Effector memory CD4-positive, alpha-beta T cell (primary cell): ENCODE measurements around the gene FREY1.
A peak's percentile ranks its signal among the peaks of the same experiment; 100 is the strongest.

ENCODE experiments used
- DNase-seq, 3 donors: peaks; one replicate each; pipeline ENCODE4 v3.0.0-alpha.2; 2020
- H3K27ac ChIP-seq: 2 replicates; pipeline ENCODE4 v1.7.0; 2013; ENCODE audit warnings: mild to moderate bottlenecking, low read length, moderate library complexity; ENCODE audit not compliant: insufficient read depth, poor library complexity, severe bottlenecking
- H3K27me3 ChIP-seq: replicated peaks from 2 replicates; pipeline ENCODE4 v1.7.0; 2013; ENCODE audit warnings: mild to moderate bottlenecking, low read length; ENCODE audit not compliant: insufficient read depth, control insufficient read depth, poor library complexity, severe bottlenecking
- H3K36me3 ChIP-seq: 2 replicates; pipeline ENCODE4 v1.7.0; 2013; ENCODE audit warnings: mild to moderate bottlenecking, low read length, moderate library complexity; ENCODE audit not compliant: control insufficient read depth, insufficient read depth
- H3K4me1 ChIP-seq: 2 replicates; pipeline ENCODE4 v1.7.0; 2013; ENCODE audit warnings: low read length, mild to moderate bottlenecking; ENCODE audit not compliant: control insufficient read depth, insufficient read depth, poor library complexity, severe bottlenecking
- H3K4me3 ChIP-seq: 2 replicates; pipeline ENCODE4 v1.7.0; 2013; ENCODE audit warnings: low read length, low read depth, mild to moderate bottlenecking; ENCODE audit not compliant: insufficient read depth, poor library complexity, severe bottlenecking
- H3K9me3 ChIP-seq: 2 replicates; pipeline ENCODE4 v1.7.0; 2013; ENCODE audit warnings: mild to moderate bottlenecking, low read length, moderate library complexity; ENCODE audit not compliant: control insufficient read depth

Gene FREY1

DNA sequence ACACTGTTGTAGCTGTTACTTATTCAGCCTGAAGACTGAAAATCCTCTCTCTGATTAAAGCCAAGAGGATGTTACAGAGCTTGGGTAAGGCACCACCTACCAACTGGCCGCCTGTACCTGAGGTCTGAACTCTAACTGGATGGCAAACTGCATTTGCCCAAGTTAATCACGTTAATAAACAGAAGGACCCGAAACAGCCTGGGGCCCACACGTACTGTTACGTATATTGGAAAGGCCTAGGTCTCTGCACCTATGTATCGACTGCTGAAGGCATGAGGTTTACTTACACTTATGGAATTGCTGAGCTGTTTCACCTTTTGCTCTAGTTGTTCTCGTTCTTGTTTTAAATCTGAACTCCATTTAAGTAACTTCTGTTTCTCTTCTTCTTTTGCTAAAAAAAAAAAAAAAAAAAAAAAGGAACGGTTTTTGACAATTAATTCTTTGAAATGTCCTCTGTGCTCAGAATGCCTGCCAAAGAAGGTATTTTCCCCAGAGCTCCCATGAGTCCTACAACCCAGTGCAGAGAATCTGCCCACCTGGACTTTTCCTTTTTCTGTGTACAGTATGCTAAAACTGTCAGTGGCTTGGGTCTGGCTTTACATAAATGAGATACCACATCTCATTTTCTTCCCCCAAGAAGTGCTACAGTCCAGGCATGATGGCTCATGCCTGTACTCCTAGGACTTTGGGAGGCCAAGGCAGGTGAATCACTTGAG, 28.4 kb upstream of the FREY1 start:
- no peak overlapping the region for H3K27ac ChIP-seq
- DNase-seq: no peak
- peaks cover 41% of the 10 kb centered on the region for H3K36me3 ChIP-seq
- H3K4me1 ChIP-seq: peaks cover 13% of the 10 kb centered on the region
- H3K4me3 ChIP-seq: no peak overlapping the region
- no peaks in the 10 kb centered on the region for H3K27me3 ChIP-seq
- H3K9me3 ChIP-seq: no peaks in the 10 kb centered on the region

DNA sequence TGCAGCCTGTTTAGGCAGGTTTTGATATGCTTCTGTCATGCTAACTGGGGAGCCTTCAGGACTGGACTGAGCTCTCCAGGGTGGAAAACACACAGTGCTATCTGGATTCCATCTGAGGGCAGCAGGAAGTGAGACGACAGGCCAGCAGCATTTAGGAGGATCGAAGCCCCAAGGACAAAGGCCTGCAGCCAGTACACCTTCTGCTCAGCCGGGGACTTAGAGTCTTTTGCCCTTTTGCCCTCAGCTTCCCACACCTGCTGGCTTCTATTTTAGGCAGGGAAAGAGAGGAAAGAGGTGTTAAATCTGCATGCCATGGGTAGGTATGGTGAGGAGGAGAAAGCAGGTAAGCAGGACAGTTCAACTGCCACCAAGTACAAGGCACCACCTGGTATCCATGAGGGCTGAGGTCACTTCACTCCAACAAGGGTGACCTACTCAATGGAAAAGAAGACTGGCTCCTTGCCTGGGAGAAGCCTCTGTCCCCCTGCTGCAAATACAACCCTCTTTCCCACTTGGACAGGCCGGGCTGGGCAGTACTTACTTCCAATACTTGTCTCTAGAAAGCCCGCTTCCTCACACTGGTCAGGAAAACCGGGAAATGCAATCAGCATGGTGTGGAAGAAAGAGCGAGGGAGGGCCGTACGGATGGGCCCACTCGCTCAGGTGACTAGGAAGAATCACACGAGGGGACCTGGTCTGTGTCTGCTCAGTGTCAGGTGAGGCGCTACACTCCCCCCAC, 27.7 kb upstream of the FREY1 start:
- H3K36me3 ChIP-seq: peaks cover 41% of the 10 kb centered on the region
- peaks cover 20% of the 10 kb centered on the region for H3K4me1 ChIP-seq
- H3K27me3 ChIP-seq: no peaks in the 10 kb centered on the region
- DNase-seq: no peak
- H3K4me3 ChIP-seq: no peak overlapping the region
- no peak overlapping the region for H3K27ac ChIP-seq
- H3K9me3 ChIP-seq: no peaks in the 10 kb centered on the region

DNA sequence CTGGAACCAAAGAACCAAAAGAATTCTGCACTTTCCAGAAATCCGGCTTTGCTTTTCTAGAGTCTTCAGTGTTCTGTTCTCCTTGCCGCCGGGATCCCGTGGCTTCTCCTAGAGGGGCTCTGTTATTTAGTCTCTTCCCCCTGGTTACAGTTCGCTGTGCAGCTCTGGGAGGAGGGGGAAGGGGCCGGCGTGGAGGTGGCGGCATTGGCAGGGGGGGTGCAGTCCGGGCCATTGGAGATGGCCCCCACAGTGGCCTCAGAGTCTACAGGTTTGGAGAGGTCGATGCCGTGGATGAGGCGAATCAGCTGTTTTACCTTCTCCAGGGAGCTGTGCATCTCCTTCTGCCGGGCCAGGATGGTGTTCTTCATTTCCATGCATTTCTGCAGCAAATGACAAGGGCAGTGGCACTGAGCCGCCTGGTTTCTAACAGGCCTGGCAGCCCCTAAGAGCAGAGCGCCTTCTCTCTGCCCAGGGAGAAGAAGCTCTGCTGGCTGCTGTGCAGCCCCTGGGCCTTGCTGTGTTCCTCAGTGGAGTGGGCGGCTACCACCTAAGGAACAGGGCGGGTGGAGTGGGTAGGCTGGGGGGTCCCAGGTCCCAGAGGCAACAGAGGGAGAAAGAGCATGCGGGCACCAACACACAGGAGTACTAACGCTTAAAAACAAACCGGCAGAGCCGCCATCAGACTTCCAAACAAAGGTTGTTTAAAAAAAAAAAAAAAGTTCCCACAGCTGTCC, 26.9 kb upstream of the FREY1 start:
- H3K9me3 ChIP-seq: no peaks in the 10 kb centered on the region
- no peak overlapping the region for H3K4me3 ChIP-seq
- H3K36me3 ChIP-seq: peaks cover 41% of the 10 kb centered on the region
- H3K27ac ChIP-seq: no peak overlapping the region
- H3K27me3 ChIP-seq: no peaks in the 10 kb centered on the region
- peaks cover 27% of the 10 kb centered on the region for H3K4me1 ChIP-seq
- no peak for DNase-seq

DNA sequence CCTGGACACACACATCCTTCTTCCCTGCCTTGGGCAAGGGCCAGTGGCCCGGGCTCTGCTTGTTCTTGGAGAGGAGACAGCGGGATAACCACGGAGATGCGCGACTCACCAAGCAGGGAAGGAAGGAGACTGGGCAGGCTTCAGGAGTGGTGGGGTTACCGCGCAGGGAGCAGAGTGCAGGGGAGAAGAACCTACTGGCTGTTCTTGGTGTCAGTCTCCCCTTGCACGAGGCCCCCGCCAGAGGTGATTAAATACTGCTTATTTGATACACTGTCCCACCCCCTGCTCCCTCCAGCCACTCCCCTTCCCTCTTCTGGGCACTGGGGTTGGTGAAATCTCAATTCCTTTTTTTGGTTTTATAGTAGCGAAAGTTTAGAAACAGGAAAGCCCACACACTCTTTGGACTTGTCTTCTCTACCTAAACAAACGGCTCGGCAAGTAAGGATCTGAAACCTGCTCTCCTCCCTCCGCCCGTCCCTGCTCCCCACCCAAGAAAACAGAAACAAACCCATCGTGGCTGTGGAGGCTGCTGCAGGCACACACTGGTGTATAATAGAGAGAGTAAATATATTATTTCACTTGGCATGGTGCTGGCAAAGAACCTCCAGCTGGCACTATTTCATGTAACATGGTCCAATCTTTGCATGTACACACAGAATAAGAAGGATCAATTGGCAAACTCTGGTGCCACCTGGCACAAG, 26.2 kb upstream of the FREY1 start:
- H3K9me3 ChIP-seq: no peaks in the 10 kb centered on the region
- no peak overlapping the region for H3K4me3 ChIP-seq
- no peaks in the 10 kb centered on the region for H3K27me3 ChIP-seq
- DNase-seq: no peak
- peaks cover 40% of the 10 kb centered on the region for H3K36me3 ChIP-seq
- H3K4me1 ChIP-seq: peaks cover 27% of the 10 kb centered on the region
- no peak overlapping the region for H3K27ac ChIP-seq

DNA sequence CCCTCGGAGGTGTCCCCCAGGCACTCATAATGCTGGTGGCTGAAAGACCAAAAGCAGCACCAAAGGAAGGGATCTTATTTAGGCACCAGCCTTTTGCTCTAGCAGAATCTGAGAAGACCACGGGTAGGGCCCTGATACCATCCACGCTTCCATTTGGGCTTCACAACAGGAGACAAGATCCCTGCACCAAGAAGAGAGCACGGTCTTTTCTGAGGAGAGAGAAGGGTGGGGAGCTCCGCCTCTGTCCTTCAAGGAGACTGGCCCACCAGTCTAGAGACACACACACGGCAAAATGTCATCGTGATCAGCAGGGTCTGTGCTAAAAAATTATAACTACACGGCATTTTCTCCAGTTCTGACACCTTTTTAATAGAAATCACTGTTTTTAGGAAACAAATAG, 25.1 kb upstream of the FREY1 start:
- H3K27me3 ChIP-seq: no peaks in the 10 kb centered on the region
- no peak overlapping the region for H3K4me3 ChIP-seq
- H3K4me1 ChIP-seq: peaks cover 27% of the 10 kb centered on the region
- no peaks in the 10 kb centered on the region for H3K9me3 ChIP-seq
- H3K27ac ChIP-seq: no peak overlapping the region
- no peak for DNase-seq
- H3K36me3 ChIP-seq: peaks cover 32% of the 10 kb centered on the region

DNA sequence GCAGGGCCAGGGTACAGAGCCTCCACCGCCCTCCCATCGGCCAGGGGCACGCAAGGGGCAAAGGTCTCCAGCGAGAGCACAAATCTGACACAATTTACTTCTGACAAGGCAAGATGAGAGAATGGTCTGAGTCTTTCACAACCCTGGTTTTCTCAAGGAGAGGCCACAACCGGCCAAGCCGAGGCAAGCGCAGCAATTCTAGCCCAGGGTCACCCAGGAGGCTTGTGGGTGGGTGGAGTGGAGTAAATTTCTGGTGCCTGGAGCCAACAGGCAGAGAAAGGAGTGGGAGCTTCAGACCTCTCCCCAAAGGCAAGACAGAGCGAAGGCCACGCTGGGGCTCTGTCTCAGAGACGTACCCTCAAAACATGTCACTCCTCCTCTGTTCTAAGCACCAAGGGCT, 24.7 kb upstream of the FREY1 start:
- H3K4me1 ChIP-seq: peaks cover 27% of the 10 kb centered on the region
- H3K4me3 ChIP-seq: no peak overlapping the region
- H3K27ac ChIP-seq: peak overlapping the region; percentile 35

DNA sequence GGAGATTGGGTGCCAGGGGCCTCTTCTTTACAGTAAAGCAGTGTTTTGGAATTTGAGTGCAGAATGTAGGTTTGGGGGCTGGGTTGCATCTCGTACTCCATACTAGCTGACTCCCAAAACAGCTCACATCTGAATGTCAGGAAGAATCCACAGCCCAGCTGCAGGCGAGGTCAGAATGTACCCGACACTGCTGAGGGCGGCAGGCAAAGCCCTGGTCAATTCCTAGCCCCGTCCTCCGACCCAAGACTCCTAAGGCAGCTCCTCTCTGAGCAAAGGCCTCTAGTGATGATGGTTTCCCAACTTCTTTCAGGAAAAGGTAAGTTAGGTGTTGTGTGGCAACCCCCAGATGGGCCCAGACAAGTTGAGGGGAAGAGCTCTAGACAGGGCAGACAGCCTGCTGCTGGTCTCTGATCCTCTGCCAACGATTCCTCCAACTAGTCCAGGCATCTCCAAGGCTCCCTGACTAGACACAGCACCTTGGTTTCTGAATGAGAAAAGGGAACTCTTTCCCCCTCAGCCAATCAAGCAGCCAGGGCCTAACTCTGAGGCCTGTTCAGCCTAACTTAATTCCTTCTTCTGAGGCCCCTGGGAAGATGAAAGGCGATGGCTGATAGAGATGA, 24.0 kb upstream of the FREY1 start:
- Histone ChIP-seq H3K27me3 (no peaks in the 10 kb centered on the region), H3K9me3 (no peaks in the 10 kb centered on the region), H3K36me3 (peaks cover 26% of the 10 kb centered on the region), H3K4me3 (no peak overlapping the region), H3K4me1 (peaks cover 27% of the 10 kb centered on the region), H3K27ac (peak overlapping the region; percentile 35)
- DNase-seq: no peak

More for the DNA sequence above, 24.7 kb upstream of the FREY1 start:
- Histone ChIP-seq H3K9me3 (no peaks in the 10 kb centered on the region), H3K27me3 (no peaks in the 10 kb centered on the region), H3K36me3 (peaks cover 31% of the 10 kb centered on the region)
- no peak for DNase-seq

DNA sequence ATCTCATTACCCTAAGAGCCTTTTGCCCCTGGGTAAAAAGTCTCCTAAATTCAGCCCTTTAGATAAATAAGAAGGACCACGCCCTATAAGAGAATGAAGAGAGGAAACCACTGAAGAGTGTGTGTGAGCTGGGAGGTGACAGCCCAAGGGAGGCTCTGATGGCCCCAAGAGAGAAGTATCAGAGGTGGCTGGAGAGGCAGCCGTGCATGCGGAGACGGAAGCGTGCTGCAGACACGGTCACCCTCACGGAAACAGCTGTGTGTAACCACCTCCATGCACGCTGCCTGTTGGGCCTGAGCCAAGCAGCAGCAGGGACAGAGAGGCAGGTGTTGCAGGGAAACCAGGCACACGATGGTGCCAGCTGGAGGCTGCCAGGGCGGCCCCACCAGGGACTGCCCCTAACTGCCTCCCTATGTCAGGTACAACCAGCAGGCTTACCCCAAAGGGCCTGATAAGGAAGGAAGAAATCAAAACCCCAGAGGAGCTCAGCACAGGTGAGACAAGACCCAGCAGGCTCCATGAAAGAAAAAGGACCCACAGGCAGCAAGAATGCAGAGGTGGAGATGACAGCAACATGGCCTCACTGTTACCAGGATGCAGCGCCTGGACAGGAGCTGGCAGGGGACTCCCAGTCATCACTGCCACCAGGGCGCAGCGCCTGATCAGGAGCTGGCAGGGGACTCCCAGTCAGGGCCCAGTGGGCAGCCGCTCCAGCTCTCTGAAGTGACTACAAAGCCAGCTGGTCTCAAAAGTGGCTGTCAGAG, 23.1 kb upstream of the FREY1 start:
- peak in 2 of 3 donors; percentile 12 to 13 for DNase-seq

DNA sequence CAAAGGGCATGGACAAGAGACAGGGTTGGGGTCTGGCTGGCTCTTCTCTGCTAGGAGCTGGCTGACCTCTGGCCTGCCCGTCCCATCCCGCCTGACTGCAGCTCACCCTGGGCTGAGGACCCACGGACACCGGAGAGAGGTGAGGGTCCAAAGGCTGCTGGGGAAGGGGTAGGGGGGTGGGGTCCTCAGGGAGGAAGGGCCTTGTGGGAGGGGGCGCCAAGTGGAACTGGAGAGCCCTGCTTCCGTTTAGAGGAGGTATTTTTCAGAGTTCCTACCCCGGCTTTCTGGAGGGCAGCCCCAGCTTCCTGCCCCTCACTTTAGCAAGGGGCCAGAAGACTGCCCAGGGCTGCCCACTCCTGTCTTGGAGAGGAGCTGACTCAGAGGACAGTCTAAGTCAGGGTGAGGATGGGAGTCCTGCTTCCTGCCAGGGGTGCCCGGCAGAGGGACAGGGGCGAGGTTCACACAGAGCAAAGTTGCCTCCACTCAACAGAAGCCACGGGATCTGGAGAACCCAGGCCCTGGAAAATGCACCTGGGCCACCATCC, 22.5 kb upstream of the FREY1 start:
- Histone ChIP-seq H3K4me3 (peak overlapping the region; percentile 39), H3K36me3 (peaks cover 13% of the 10 kb centered on the region), H3K4me1 (peaks cover 27% of the 10 kb centered on the region), H3K27ac (peak overlapping the region; percentile 58), H3K9me3 (no peaks in the 10 kb centered on the region), H3K27me3 (no peaks in the 10 kb centered on the region)
- DNase-seq: no peak

More for the DNA sequence above, 23.1 kb upstream of the FREY1 start:
- Histone ChIP-seq H3K36me3 (peaks cover 19% of the 10 kb centered on the region), H3K27ac (peak overlapping the region; percentile 58), H3K9me3 (no peaks in the 10 kb centered on the region), H3K4me3 (peak overlapping the region; percentile 39), H3K27me3 (no peaks in the 10 kb centered on the region), H3K4me1 (peaks cover 27% of the 10 kb centered on the region)
